Stimulated activated CD4-positive, alpha-beta T cell treated with anti-CD3 and anti-CD28 coated beads, Interleukin-1b, Interleukin-23, amount 100 ng/mL, for 1 hour (primary cell): Measurements from ENCODE around the gene ZNF451.

Experiments used
- DNase-seq, 2 donors: peaks; one replicate each; pipeline ENCODE4 v3.0.0-alpha.2; 2020; ENCODE audit warnings: low read depth in 2 of 2

The ZNF451 gene

GRCh38 chr6:57205550-57206328, 115.8 kb downstream of the ZNF451 start:
- no peak for DNase-seq

DNA sequence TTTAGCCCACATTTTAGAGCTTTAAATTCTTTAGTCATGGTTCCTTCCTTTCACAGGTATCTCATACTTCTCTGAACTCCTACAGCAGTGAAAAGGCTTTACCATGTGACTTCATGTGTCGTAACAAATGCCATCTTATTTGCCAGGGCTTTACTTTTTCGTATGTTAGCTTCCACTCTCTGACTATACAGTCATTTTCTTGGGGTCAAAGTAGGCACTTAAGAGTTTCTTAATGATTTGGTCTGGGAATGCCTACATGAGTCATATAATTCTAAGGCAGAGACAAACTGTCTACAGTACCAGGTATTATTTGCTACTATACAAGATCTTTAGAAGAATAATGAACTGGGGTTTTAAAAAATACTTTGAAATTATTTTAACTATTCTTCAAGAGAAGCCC, 117.2 kb downstream of the ZNF451 start:
- no peak for DNase-seq

DNA sequence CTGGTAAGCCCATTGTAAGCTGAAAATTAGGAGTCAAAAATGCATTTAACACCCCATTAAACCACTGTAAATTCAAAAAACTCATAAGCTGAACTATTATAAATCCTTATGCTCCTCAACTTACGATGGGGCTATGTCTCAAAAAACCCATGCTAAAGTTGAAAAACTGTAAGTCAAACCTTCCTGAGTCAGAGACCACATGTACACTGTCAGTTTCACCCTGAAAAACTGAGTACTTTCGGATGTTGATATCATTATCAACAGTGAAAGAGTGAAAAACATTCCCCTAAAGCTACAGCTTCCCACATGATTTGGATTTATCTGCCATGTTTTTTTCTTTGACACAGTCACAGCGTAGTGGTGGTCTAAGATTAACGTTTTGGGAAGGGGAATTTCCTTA, 117.9 kb downstream of the ZNF451 start:
- DNase-seq: no peak

DNA sequence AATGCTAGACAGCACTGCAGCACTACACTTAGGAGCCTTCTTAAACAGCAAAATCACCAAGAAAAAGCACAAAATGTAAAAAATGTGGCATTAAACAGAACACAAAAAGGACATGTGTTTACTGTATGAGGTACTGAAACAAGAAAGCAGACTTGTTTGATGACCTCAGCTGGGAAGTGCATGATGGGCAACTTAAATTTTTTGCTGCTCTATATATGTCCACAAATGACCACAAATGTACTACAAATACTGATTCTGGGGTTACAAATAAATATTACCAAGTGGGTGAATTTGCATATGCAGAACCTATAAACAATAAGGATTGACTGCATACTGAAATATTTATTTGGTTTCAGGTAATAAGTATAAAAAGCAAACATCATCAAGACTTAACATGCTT, 119.0 kb downstream of the ZNF451 start:
- DNase-seq: no peak

DNA sequence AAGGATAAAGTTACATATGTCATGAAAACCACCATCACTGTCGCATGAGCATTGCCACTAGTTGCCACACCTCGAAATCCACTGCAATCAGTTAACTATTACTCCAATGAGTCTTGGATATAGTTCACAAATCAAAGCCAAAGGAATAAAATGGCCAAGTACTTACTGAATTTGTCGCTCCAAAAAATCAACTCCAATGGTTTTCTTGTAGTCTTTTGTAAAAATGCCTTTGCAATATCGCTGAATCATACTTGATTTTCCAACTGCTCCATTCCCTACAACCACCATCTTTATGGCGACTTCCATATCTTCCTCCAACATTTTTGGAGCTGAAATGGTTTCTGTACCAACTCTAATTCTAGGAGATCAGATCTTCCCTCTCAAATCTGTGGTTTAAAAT, 120.1 kb downstream of the ZNF451 start:
- no peak for DNase-seq

- no peak for DNase-seq
Observed at GRCh38 chr6:57215260-57215659, 125.3 kb downstream of the ZNF451 start.

DNA sequence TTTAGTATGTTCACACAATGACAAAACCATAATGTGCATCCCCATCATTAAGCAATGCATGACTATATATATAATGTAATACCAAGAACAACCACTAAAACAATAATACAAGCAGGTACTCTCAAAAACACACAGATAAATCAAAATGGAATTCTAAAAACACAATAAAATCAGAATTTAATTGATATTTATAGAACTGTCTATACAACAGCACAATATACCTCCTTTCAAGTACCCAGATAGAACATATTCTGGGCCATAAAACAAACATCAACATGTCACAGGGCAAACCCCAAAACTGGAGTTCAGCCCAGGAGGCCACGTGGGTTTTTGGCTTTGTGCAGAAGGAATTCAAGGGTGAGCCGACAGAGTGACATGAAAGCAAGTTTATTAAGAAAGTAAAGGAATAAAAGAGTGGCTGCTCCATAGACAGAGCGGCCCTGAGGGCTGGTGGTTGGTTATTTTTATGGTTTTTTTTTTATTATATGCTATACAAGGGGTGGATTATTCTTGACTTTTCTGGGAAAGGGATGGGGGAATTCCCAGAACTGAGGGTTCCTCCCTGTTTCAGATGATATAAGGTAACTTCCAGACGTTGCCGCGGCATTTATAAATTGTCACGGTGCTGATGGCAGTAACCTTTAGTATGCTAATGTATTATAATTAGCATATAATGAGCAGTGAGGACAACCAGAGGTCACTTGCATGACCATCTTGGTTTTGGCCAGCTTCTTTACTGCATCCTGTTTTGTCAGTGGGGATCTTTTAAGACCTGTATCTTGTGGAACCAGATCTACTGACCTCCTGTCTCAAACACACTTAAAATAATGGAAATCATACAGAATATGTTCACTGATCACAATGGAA, 126.5 kb downstream of the ZNF451 start:
- no peak for DNase-seq

DNA sequence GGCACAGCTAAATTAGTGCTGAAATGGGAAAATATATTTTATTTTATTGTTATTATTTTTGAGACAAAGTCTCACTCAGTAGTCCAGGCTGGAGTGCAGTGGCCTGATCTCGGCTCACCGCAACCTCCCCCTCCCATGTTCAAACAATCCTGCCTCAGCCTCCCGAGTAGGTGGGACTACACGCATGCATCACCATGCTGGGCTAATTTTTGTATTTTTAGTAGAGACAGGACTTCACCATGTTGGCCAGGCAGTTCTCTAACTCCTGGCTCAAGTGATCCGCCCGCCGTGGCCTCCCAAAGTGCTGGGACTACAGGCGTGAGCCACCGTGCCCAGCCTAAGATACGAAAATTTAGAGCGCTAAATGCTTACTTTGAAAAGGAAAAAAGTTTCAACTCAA, 127.3 kb downstream of the ZNF451 start:
- DNase-seq: no peak
